HS-5 (cell line): ENCODE data around the gene KCND1.
A peak's percentile ranks its signal among the peaks of the same experiment; 100 is the strongest.

Experiments
- DNase-seq: peaks from one replicate; pipeline ENCODE4 v3.0.0-alpha.2; 2012; ENCODE audit warnings: low read depth

Gene KCND1

DNA sequence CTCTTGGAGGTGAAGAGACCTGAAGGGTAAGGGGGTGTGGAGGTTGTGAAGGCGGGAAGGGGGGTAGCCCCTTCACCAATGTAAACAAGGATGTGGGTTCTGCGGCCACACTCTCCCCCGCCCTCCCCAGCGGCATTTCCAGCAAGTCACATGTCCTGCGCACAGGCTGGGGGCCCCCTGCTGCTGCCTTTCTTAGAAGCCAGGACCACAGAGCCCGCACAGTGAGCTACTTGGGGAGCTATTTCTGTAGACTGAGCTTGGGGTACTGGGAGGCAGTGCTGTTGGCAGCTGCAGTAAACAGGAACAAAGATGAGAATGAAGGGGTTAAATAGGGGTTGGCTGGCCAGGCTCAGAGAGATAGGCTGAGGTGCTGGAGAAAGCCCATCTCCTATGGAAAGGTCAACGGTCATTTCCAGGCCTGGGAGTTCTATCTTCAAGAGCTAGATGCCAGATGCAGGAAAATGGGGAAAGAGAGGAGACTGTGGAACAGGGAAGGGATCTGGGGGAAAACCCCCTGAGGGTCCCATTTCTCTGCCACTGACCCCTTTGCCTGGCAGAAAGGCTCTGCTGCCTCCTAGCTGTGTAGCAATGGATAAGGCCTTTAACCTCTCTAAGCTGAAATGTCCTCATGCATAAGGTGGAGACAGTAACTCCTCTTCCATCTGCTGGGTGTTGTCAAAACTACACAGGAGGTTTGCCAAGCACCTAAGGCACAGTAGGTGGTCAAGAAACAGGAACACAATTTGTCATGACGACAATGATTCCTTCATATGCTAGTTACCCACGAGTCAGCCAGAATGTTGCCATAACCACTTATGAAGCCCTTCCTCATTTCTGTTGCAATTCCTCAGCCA is 34.4 kb downstream of the KCND1 start:
- no peak for DNase-seq

DNA sequence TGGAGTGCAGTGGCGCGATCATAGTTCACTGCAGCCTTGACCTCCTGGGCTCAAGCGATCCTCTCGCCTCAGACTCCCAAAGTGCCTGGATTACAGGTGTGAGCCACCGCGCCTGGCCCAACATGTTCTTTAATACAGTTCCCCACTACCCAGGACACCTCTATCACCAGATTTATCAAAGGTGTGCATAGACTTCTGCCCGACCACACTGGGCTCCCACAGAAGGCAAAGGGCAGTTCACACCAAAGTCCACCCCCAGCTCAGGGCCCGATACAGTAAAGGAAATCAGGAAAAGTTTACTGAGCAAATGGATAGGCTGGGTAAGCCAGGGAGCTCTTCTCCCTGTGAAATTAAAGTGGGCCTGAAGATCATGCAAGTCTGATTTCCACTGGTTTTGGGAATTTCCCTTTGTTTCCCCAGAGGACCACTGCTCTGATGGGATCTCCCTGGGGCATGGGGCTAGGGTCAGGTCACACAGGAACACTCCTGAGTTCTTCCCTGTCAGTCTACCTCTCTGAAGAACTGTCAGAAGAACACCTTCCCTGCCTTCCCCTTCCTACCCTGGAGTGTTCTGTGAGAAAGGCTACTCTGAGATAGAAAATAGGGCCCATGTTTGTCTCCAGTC is 35.1 kb downstream of the KCND1 start:
- no peak for DNase-seq

DNA sequence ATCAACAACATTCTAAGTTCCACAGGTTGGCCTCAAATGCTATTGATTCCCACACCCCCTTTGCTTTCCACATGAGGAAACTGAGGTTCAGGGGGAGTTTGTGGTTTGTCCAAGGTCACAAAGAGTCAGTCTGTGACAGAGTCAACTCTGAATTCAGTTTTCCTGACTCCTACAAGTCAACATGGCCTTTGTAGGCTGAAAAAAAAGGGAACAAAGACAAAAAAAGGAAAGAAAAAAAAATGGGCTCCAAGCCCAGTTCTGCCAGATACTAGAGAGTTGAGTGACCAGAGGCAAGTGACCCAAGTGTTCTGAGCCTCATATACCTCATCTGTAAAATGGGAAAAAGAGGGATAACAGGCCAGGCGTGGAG is 36.4 kb downstream of the KCND1 start:
- no peak for DNase-seq

DNA sequence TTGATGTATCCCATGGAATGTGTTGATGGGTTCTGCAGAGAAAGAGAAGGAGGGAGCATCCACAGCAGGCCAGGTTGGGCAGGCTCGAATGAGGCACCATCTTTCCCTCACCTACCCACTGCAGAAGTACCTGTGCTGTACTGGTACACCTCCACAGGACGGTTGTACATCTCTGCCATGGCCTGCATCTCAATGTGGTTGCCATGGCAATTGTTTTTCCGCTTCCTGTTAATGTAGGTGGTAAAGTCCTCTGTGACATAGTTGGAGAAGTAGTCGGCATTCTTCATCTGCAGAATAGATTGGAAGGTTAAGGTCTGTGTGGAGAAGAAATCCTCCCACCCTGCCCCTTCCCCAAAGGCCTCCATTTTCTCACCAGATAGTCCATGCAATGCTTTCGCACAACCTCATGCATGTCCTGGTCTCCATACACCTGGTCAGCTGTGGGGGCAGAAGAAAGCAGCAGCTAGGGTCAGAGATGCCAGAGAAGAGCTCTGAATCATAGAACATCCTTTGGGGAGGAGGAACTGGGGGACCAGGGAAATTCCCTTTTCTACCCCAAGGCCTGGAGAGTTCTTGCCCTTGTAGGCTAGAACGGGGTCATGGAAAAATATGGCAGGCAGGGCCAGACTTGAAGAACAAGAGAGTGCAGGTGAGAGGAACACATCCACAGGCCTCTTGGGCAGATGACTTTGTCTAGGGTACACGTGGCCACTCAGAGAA is 36.9 kb downstream of the KCND1 start:
- no peak for DNase-seq

DNA sequence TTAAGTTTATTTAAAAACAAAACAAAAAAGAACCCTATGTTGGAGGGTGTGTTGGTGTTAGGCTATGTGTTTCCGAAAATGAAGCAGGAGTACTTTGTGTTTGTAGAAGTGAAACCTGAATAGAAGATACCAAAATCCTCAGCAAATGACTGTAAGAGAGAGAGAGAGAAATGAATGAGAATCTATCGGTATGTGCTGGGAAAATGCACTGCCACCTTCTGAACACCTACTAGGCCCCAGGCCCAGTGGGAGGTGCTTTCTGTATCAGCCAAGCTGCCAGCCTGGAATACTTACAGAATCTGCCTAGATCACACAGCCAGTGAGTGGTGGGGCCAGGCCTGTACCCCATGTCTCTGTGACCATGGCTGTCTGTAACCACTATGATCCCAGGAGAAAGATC is 37.9 kb downstream of the KCND1 start:
- no peak for DNase-seq

DNA sequence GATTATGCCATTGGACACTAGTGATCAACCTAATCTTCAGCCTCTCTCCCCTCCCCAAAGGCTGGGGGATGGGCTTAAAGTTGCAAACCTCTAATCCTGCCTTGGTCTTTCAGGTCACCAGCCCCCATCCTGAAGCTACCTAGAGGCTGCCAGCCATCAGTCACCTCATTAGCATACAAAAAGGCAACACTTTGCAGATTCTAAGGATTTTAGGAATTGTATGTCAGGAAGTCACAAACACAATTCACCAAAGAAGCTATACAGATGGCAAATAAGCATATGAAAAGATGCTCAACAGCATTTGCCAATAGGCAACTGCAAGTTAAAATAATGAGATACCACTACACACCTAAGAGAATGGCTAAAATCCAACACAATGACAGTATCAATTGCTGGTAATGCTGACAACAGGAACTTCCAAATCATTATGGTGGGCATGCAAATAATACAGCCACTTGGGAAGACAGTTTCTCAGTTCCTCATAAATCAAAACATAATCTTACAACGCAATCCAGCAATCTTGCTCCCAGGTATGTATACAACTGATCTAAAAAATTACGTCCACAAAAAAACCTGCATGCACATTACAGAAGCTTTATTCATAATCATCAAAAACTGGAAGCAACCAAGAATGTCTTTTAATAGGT is 43.8 kb downstream of the KCND1 start:
- DNase-seq = no peak

DNA sequence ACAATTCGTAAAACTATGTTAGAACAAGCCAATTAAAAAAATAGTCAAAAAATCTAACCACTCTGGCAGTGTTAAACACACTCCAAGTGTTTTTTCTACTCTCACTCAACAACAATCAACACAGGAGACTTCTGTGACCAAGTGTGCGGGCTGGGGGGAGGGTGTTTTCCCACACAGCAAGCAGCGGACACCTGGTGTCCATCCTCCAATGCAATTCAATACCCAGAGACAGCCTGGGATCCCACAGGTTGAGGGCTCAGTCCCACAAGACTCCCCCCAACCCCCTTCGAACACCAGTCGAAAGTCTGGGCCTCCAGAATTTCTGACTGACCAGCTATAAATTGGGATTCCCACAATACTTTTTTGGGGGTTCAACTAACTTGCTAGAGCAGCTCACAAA is 44.5 kb downstream of the KCND1 start:
- DNase-seq = no peak

DNA sequence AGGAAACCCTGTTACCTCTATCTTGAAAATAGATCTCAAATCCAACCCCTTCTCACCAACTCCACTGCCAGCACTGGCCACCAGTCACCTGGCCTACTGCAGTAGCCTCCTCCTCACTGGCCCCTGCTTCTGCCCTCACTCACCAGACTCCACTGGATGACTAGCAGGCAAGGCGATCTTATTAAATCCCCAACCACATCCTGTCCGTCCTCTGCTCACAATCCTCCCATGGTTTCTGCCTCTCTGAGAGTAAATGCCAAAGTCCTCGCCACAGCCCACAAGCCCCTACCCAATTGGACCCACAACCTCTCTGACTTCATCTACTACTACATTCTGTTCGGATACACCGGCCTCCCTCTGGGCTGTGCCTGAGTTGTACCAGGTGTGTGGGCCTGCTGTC is 47.4 kb downstream of the KCND1 start:
- no peak for DNase-seq

DNA sequence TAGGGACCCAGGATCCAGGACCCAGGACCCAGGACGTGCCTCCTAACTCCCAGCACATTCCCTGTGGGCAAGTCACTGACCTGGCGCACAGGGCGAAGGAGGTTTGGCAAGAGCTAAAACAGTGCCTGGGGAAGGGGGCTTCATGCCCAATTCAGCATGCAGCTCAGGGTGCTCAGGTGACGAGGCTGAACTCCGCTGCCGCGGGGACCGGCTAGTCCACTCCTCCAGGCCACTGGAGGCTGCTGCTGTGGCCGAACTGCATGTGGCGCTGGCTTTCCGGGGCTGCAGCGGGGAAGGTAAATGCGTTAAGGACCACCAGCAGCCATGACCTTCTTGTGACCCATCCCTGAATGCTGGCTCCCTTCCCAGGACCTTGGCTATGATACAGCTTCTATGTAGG is 47.9 kb downstream of the KCND1 start:
- no peak for DNase-seq

DNA sequence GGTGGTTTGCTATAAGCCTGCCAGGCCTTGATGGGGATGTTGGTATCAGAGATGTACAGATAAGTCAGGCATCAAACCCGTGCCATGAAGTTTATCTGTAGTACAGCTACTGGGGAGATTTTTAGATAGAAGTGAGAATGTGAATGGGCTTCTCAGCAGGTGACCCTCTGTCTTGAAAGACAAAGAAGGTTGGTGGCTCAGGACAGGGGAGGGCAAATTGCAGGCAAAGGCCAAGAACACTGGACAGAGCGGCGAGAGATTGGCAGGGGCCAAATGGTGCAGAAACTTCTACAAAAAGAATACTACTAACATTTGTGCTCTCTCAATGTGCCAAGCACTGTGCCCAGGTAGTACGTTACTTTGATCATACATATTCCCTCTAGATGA is 50.9 kb downstream of the KCND1 start:
- DNase-seq = no peak

DNA sequence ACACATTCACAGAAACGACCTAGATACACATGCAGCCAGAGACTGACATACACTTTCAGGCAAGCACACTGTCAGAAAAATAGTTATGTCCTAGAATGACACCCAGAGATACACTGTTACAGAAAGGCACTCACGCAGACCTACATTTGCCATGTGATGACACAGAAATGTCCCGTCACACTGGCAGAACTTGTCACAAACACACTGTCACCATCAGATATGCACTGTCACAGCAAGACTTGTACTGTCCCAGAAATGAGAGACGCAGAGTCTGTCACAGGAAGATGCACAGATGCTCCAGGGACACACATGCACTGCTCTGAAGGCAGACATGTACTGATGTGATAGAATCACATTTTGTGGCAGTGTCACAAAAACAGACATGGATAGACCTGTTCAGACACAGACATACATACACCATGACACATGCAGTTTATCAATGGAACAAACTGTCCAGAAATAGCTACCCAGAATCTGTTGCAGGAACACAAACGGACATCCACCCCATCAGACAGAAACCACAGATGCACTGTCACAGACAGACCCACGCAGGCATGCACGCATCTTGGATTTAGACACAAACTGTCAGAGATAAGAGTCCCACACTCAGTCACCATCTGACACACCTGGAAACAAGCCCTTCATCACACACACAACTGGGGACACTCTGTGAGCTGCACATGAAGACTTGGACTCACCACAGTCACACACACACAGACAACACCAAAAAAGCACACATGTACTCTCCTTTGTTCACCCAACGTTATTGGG is 51.5 kb downstream of the KCND1 start:
- DNase-seq = no peak

DNA sequence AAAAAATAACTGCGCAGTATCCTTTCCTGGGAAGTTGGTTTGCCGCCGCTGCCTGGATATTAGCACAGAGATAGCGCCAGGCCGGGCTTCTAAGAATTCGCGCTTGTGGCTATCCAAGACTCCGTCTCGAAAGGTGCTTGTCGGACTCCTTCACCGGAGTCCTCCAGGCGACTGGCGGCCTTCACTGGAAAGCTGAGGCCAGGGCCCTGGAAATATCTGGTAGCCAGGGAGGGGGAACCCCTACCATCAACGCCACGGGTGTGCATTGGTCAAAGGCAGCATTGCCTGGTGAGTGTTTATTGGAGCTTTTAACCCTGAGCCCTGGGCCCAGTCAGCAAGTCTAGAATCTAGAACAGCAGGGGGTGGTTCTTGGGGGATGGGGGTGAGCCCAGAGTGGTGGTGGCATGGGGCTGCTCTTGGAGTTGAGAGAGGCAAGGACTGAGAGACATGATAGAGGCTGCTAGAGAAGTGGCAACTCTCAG is 52.2 kb downstream of the KCND1 start:
- no peak for DNase-seq

DNA sequence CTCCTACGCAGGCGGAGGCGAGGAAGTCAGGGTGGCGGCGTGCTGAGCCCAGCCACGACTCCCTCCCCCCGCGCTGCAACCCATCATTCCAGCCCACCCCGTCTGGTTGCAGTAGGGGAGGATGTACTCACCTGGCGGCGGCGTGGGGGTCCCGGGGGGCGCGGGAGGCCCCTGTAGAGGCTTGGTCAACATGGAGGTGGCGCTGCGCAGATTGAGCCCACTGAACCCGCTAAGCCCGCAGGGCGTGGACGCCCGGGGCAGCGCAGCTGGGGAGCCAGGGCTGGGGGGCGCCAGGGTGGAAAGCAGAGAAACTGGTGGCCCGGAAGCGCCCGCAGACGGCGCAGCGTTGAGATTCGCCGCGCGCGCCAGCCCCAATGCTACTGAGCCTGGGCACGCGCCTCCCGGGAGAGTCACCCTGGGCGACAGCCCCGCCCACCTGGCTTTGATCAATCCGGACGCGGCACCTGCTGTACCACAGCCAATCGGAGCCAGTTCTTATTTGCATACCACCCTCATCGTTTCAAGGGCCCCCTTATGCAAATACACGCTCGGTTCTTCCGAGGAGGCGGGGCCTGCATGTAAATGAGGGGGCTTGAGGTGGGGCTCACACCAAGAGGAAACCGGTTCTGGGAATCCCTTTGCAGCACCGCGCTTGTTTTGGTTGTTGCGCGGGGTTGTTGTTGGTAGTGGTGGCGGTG is 52.9 kb downstream of the KCND1 start, which contains the start of gene PIM2:
Gene PIM2, minus strand, starts transcription at position 382 of the 698 bp plus-strand sequence. Its CDS starts 190 bp downstream, at position 192.
- peak; percentile 49 for DNase-seq

DNA sequence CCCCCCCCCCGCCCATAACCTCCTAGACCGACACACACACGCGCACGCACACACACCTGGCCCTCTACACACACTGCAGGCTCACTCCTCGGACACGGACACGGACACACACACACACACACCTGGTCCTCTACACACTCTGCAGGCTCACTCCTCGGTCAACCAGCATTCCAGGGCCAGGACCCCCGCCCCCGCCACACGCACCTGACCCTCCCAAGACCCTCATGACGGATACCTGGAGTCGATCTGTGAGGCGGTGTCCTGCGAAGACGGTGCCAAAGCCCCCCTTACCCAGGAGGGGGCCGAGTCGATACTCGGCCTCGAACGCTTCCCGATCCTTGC is 53.4 kb downstream of the KCND1 start:
- DNase-seq = no peak

DNA sequence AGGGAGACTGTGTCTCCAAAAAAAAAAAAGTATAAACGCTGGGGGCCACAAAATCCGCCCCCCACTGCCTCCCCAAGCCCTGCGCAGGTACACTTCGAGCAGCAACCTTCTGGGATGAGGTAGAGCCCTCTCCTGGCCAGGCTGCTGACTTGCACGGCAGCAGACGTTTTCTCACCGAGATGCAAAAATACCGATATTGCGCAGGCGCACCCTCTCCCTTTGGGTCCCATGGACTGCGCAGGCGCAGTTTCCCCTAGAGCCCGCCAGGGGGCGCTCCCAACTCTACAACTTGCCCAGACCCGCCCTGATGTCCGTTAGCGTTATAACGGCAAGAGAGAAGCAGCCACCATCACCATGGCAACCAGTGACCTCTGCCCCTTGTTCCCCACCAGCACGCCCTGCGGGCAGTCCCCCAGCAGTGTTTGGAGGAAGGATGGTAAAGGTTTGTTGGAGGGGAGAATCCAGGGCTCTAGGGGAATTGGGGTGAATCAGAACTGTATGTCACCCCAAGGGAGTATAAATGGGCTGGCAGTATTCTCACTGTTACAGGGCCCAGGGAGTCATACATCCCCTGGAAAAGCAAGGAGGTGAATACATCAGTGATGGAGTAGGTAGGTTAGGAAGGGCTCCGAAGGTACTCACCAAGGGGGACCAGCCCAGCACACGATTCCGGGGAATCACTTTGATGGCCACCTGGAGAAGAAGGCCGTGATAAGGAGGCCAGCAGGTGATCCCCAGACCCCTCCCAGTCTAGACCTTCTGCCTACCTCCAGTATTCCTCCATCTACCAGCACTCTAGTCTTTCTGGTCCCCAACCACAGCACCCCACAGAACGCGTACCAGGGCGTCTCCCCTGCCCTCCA is 54.3 kb downstream of the KCND1 start:
- peak; percentile 67 for DNase-seq

DNA sequence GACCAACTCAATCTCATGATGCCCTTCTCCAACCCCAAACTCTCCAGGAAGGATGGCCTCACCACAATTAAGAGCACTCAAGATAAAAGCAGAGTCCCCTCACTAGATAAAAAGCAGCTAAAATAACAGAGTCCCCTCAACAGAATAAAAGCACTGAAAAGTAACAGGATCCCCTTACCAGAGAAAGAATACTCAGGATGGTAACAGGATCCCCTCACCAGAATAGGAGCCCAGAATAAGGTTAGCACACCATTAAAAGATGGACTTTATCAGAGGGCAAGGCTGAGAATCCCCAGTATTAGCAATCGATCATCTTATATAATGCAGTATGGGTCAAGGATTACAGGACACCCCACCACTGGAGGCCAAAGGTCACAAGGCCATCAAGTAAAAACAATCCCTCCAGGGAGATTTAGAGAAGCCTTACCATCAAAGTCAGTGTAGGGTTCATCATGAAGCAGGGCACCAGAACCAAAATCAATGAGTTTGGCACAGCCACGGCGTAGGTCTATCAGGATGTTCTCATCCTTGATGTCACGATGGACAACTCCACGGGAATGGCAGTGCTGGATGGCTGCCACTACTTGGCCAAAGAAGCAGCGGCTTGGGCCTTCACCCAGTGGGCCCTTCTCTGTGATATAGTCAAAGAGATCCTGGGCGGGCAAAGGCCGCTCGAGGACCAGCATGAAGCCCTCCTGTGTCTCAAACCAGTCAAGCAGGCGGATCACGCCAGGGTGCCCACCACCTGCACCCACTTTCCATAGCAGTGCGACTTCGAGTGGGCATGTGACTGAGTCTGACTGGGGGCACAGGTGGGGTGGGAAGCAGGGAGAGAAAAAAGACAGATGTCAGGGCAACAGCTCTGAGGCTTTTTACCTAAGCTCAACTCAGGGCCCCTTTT is 56.8 kb downstream of the KCND1 start:
- no peak for DNase-seq

DNA sequence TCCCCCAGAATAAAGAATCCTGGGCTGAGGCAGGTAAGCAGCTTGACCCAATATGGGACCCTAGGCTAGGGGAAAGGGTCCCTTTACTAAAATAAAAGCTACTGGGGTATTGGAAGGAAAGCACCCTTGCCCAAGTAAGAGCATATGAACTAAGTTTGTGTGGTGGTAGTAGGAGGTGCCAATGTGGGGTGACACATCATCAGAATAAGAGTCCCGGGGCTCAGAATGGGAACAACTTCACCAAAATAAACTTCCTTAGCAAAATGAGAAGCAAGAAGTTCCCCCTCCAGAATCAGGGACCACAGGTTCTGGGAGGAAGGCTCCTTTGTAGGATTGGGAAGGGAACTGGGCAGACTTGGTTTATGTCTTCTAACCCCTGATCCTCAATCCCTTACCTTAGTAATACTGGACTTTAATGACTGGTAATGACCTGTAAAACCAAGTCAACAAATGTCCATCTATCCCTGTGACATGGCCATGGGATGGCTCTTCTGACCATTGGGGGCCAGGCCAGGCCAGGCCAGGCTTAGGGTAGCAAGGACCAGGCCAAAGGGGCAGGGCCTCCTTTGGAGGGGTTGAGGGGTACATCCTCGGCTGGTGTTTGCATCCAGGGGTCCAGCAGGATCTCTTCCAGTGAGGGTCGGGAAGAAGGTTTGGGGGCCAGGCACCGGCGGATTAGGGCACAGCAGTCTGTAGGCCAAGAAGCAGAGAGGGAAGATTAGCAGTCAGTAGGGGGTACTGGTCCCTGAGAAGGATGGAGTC is 57.9 kb downstream of the KCND1 start:
- DNase-seq = no peak
